GM18873 (cell line): ENCODE data around the gene RFC4.
"Not testable (repeated sequence)": the region's sequence is repeated elsewhere in the genome, so short reads cannot be mapped to it uniquely, and the experiment has no call there.

Experiments used
- ATAC-seq: cut with Tn5 transposase; IDR thresholded peaks from one replicate; pipeline ENCODE4 v1.9.1; 2021; ENCODE audit warnings: mild to moderate bottlenecking, moderate library complexity, moderate number of reproducible peaks; ENCODE audit not compliant: unreplicated experiment, low FRiP score

RFC4 gene

DNA sequence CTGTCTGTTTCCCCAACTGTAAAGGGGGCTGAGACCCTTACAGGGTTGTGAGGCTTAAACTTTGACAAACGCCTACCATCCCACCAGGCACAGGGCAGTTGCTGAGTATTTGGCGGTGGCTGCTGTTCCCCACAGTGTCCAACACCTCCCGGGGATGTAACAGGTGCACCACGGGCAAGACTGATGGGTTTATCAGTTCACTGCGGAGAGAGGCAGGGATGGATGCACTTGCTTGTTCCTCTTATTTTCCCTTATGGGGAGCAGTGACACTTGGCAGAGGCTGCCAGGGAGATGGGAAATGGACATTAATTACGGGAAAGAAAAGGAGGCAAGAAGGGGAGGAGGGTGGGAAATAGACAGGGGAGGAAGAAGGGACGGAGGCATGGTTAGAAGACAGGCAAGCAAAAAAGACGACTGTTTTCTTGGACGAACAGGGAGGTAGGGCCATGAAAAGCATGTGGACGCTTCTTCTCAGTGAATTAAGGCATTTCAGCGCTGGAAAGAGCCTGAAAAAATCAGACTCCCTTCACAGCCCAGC is 19.7 kb upstream of the RFC4 start:
- no peak for ATAC-seq

GRCh38 chr3:186825294-186825821 is 19.1 kb upstream of the RFC4 start:
- ATAC-seq, result no peak

GRCh38 chr3:186824430-186825139 is 18.3 kb upstream of the RFC4 start:
- no peak for ATAC-seq

- no peak for ATAC-seq
Observed at GRCh38 chr3:186823386-186823785, 17.1 kb upstream of the RFC4 start.

DNA sequence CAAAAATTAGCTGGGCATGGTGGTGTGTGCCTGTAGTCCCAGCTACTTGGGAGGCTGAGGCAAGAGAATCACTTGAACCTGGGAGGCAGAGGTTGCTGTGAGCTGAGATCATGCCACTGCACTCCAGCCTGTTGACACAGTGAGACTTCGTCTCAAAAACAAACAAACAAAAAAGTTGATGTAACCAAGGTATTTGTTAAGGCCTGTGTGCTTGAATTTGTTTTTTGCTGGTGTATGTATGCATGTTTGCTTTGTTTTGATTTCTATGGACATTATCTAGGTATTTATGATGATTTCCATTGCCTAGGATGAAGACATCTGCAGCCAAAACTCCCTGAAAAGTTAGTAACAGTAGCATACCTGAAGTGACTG is 16.1 kb upstream of the RFC4 start:
- not testable (repeated sequence) for ATAC-seq

- ATAC-seq, result no peak
Observed at GRCh38 chr3:186821429-186822387, 15.4 kb upstream of the RFC4 start.

- no peak for ATAC-seq
Observed at GRCh38 chr3:186818956-186819355, 12.7 kb upstream of the RFC4 start.

DNA sequence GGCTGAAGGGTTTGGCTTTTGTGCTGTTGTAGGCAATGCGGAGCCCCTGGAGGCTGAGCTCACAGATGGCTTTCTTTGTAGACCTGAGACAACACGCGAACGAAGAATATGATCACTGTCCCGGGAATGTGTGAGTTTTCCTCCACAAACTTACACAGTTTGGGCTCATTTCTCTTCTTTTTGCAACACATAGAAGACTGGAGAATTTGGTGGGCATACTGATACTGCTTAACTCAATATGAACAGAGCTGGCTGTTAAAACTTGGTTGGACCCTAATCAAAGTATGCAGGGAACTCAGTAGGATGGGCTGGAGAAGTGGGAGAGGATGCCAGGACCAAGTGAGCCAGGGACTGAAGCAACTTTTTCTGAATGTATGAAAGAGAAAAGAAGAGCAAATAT is 12.2 kb upstream of the RFC4 start:
- ATAC-seq, result no peak

DNA sequence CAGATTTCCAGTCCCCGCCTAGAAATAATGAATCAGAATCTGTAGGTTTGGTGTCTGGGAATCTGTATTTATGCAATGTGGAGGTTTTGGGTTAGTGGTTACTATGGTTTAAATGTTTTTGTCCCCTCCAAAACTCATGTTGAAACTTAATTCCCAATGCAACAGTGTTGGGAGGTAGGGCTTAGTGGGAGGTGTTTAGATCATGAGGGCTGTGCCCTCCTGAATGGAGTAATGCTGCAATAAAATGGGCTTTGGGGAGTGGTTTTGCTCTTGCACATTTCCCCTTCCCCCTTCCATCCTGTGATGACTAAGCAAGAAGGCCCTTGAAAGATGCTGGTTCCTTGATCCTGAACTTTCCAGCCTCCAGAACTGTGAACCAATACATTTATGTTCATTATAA is 9.2 kb upstream of the RFC4 start:
- no peak for ATAC-seq

- no peak for ATAC-seq
Observed at GRCh38 chr3:186814100-186814499, 7.8 kb upstream of the RFC4 start.

DNA sequence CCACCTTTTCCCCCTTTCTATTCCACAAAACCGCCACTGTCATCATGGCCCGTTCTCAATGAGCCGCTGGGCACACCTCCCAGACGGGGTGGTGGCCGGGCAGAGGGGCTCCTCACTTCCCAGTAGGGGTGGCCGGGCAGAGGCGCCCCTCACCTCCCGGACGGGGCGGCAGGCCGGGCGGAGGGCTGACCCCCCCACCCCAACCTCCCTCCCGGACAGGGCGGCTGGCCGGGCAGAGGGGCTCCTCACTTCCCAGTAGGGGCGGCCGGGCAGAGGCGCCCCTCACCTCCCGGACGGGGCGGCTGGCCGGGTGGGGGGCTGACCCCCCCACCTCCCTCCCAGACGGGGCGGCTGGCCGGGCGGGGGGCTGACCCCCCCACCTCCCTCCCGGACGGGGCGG is 5.0 kb upstream of the RFC4 start:
- not testable (repeated sequence) for ATAC-seq

DNA sequence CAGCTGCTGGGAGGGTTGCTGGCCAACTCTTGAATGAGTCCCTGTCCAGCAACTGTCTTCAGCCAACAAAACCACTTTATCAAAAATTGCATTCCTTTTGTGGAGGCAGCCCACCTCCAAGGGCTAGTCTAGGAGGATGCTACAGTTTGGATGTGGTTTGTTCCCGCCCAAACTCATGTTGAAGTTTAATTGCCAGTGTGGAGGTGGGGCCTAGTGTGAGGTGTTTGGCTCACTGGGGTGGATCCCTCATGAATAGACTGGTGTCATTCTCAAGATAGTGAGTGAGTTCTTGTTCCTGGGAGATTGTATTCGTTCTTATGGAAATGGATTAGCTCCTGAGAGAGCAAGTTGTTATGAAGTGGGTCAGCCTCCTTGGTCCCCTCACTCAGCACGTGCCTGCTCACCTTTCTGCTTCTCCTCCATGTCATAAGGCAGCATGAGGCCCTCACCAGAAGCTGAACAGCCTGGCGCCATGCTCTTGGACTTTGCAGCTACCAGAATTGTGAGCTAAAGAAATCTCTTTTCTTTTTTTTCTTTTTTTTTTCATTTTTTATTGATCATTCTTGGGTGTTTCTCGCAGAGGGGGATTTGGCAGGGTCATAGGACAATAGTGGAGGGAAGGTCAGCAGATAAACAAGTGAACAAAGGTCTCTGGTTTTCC is 4.2 kb upstream of the RFC4 start:
- no peak for ATAC-seq

GRCh38 chr3:186807231-186807630 is 949 bp upstream of the RFC4 start:
- ATAC-seq, result no peak

- ATAC-seq, result not testable (repeated sequence)
Observed at GRCh38 chr3:186803447-186803846, 2.8 kb downstream of the RFC4 start.

DNA sequence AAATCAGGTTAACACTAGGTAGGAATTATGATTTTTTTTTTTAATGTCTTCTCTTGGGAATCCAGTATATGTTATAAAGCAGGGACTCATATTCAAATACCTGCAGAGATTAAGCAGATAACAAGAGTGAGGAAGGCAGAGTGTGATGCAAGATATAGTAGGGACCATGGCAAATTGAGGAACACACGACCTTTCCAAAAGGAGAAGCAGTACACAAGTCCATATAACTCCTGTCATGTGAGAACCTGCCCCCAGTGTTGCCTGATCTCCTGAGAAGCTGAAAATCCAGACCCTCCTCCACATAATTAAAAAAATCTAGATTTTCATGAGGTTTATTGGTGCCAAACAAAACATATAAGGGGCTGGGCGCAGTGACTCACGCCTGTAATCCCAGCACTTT is 3.6 kb downstream of the RFC4 start:
- no peak for ATAC-seq

DNA sequence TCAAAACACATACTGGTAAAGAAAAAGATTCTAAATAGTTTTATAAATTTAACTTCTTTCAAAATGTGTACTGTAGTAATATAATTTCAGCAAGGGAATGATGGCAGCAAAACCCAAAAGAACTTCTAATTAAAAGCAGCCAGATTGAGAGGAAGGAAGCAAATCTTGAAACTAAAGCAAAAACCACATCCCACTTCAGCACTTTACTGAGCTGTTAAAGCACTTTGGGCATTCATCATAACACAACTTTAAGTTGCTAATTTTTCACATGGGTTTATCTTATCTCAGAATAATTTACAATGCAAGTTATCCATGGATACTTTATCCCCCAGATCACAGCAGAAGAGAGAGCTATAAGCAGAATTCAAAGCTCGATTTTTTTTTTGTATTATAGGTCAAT is 6.0 kb downstream of the RFC4 start:
- ATAC-seq, result no peak

DNA sequence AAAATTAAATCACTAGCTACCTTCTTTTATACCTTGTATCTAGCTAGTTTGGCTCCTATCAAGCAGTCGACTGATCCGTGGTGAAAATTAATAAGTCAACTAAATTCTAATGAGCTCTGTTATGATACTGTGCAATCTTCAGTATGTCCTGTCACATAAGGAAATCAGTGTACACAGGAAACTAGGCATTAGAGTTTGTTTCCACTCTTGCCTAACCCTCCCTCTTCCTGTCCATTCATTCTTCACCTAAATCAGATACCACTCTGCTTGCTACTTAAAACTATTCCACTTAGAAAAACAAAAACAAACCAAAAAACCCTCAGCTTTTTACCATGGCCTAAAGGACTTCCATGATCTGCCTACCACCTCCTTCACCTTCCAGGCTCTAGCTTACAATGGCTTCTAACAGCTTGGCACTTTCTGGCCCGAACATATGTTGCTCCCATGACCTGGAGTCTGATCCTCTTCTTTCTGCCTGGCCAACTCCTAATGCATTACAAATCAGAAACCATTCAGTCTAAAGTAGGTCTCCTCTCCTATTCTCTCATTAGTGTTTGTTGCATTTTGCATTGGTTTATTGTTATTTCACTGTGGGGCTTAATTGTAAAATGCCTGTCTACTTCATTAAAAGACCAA is 7.9 kb downstream of the RFC4 start:
- ATAC-seq, result no peak

DNA sequence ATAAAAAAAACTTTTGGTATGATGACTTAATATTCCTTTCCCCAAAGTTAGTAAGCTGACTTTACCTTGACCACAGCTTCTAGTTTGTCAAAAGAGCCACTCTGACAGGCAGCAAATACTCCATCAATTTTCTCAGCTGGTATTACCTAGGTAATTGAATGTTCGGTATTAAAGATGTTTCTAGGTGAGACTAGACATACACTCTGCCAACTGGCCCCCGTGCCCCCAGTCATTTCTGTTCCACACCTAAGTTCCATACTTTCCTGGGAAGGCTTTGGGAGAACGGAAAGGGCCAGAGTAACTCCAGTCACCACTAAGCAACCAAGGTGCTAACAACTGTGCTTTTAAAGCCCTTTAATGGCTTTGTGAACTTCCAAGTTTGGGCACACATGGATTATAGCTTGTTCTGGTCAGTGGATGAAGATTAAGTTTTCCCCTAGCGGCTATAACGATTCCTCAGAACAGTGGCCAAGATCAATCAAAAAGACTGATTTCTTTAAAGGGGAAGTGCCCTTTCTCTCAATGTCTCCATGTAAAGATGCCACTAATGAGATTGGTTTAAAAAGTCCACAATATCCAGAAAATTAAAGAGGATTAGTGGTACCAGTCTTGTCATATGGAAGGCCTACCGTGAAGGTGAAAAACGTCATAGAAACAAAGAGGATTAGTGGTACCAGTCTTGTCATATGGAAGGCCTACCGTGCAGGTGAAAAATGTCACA is 15.9 kb downstream of the RFC4 start:
- no peak for ATAC-seq

DNA sequence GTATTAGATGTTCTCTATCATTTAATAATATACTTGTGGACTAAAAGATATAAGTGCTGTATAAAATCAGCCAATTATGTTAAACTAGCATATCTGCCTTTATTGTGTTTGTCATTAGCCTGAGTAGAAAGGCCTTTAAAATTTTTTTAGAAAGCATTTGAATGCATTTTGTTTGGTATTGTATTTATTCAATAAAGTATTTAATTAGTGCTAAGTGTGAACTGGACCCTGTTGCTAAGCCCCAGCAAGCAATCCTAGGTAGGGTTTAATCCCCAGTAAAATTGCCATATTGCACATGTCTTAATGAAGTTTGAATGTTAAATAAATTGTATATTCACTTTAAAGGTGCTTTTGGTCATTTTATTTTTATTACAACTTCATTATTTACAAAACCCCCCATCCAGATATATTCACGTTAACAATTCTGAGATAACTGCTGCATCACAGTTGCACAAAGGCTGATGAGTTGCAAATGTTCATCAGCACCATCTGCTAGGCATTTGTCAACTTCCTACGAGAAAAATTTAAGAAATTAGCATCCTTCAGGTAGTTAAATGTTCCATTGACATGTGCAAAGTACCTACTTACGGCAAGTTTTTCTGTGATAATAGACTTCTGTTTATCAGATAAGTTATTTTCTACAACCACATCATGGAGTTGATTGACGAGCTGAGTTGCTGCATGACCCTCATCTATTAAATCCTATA is 16.6 kb downstream of the RFC4 start:
- no peak for ATAC-seq
